ENCODE measurements around the gene TMEM174. TPM values are rescaled to one million over a fixed set of nuclear protein-coding genes. Genes with fewer than 3 reads are reported as not detected.

The TMEM174 gene
- total and polyA plus RNA-seq, 9 donors = not detected

DNA sequence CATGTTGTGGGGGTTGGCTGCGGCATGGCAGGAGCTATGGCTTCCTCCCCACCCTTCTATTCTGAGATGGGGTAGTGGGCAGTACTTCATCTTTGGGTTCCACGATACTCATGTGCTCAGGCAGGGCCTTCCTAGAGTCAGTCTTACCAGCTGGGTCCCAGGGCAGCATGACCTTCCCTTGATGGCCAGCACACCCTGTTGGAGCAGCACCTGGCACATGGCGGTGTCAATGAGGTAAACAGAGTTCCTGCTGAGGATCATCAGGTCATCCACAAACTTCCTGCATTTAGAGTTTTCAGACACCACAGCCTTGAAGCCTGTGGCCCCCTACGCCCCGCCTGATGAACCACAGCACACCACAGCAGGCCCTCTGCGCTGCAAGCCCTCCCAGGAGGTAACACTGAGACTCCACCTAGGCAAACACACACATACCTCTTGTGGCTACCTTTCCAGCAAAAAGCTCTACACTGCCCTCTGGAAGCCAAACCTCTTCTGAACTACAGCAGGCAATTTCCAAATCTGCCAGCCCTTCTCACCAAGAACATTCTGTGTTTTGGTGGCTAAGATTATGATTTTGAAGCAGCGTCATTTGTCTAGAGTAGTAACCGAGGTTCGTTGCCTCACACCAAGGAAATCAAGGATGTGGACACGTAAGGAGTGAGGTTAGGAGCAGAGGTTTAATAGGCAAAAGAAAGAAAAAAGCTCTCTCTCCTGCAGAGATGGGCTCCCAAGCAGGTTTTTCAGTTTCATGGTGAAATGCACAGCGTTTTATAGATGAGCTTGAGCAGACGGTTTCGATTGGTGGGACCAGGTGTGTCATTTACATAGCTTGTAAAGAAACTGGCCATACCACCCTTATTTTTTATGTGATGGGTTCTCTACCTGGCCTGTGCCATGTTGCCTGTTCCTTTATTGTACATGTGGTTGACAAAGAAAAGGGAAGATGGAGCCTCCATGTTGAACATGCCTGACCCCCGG lies 20.3 kb upstream of the TMEM174 start:
- no peaks in the 10 kb centered on the region for H3K36me3 ChIP-seq

DNA sequence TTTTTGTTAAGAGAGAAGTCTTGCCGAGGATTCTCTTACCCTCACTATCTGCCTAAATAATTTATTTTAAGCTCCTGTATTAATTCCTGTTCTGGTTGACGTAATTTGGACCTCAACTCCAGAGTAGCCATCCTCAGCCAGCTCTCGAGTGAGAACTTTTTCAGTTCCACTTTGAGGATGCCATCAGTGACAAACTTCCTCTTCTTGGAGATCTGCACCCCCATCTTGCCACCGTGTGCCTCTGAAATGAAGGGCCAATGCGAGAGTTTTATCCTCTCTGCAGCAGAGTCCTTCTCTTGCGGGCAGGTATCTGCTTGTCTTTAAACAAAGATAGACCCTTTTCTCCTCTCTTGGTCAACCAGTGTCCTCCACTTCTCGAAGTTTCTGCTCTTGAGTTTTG lies 19.5 kb upstream of the TMEM174 start:
- 72 to 77% (median 72%) methylated on average over 7 of the region's 7 CpGs for WGBS, 3 donors
- no peak for TF ChIP-seq EP300 (IDR thresholded peaks at IDR 0.05)
- no peak for TF ChIP-seq POLR2A (IDR thresholded peaks at IDR 0.05)
- TF ChIP-seq, protein P1, sequence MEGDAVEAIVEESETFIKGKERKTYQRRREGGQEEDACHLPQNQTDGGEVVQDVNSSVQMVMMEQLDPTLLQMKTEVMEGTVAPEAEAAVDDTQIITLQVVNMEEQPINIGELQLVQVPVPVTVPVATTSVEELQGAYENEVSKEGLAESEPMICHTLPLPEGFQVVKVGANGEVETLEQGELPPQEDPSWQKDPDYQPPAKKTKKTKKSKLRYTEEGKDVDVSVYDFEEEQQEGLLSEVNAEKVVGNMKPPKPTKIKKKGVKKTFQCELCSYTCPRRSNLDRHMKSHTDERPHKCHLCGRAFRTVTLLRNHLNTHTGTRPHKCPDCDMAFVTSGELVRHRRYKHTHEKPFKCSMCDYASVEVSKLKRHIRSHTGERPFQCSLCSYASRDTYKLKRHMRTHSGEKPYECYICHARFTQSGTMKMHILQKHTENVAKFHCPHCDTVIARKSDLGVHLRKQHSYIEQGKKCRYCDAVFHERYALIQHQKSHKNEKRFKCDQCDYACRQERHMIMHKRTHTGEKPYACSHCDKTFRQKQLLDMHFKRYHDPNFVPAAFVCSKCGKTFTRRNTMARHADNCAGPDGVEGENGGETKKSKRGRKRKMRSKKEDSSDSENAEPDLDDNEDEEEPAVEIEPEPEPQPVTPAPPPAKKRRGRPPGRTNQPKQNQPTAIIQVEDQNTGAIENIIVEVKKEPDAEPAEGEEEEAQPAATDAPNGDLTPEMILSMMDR (IDR thresholded peaks at IDR 0.05) = no peak
- Histone ChIP-seq H3K4me1 (ENCODE audit: insufficient read depth) (no peaks in the 10 kb centered on the region), H3K9me3 (no peaks in the 10 kb centered on the region), H3K27me3 (no peaks in the 10 kb centered on the region), H3K36me3 (no peaks in the 10 kb centered on the region), H3K4me3 (no peak overlapping the region), H3K27ac (no peak overlapping the region)
- intact Hi-C loops (cut with DNase I) = no loop called here
- DNase-seq = no peak

More for the DNA sequence above, 20.3 kb upstream of the TMEM174 start:
- H3K27ac ChIP-seq = no peak overlapping the region
- DNase-seq = no peak
- intact Hi-C loops (cut with DNase I) = no loop called here
- no peaks in the 10 kb centered on the region for H3K4me1 ChIP-seq (ENCODE audit: insufficient read depth)
- H3K9me3 ChIP-seq = no peaks in the 10 kb centered on the region
- no peaks in the 10 kb centered on the region for H3K27me3 ChIP-seq
- TF ChIP-seq POLR2A (IDR thresholded peaks at IDR 0.05) (no peak), EP300 (IDR thresholded peaks at IDR 0.05) (no peak)
- TF ChIP-seq, protein P1 (IDR thresholded peaks at IDR 0.05) = no peak
- H3K4me3 ChIP-seq = no peak overlapping the region
- WGBS, 3 donors = 80 to 84% (median 81%) methylated on average over 14 of the region's 14 CpGs

- intact Hi-C loops (cut with DNase I) = no loop called here
- WGBS, 3 donors = 78 to 85% (median 81%) methylated on average over 5 of the region's 5 CpGs
- H3K4me3 ChIP-seq = no peak overlapping the region
- no peak overlapping the region for H3K27ac ChIP-seq
- TF ChIP-seq POLR2A (IDR thresholded peaks at IDR 0.05) = no peak
- no peak for TF ChIP-seq EP300 (IDR thresholded peaks at IDR 0.05)
- TF ChIP-seq, protein P1 (IDR thresholded peaks at IDR 0.05) = no peak
- H3K36me3 ChIP-seq = no peaks in the 10 kb centered on the region
- H3K27me3 ChIP-seq = no peaks in the 10 kb centered on the region
- DNase-seq = no peak
- H3K4me1 ChIP-seq (ENCODE audit: insufficient read depth) = no peaks in the 10 kb centered on the region
- H3K9me3 ChIP-seq = no peaks in the 10 kb centered on the region
Measured at GRCh38 chr5:73154208-73155006, 18.6 kb upstream of the TMEM174 start.

All from ovary (tissue), 9 donors.